ENCODE data around the gene RNF167.

The RNF167 gene

DNA sequence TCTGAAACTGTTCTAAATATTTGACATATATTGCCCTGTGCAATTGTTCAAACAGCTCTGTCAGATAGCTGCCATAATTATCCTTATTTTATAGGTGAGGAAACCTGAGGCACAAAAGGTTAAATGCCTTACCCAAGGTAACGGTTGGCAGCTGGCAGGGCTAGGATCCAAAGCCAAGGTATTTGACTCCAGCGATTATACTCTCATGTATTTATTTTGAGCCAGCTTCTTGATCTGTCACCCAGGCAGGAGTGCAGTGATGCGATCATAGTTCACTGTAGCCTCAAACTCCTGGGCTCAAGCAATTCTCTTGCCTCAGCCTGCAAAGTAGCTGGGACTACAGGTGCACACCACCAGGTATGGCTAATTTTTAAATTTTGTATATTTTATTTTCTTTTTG lies 18.0 kb downstream of the RNF167 start:
- no peak for DNase-seq

GRCh38 chr17:4959261-4959965 lies 19.3 kb downstream of the RNF167 start:
- no peak for DNase-seq

DNA sequence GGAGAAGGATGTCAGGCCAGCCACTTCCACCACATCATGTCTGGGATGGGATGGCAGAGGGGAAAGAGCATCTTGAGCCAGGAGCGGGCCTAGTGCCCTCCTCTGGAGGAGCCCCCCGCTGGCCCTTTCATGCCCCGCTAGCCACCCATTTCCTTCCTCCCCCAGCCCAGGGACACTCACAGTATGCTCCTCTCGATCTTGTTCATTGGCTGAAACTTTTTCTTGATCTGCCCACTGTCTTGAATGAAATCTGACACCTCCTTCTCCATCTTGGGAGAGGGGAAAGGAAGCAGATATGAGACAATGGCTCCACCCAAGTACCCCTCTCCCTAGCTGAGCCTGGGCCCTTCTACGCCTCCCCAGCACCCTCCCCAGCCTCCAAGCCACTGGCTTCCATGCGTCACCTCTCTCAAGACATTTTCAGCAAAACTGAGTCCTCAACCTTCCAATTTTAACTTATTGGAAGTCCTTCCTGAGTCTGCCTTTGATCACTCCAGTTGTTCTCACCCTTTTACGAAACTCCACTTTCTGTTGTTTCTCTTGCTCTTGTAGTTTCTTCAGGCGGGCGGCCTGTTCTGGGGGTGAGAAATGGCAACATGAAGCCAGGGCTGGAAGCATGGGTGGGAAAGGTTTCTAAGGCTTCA lies 20.3 kb downstream of the RNF167 start:
- no peak for DNase-seq

DNA sequence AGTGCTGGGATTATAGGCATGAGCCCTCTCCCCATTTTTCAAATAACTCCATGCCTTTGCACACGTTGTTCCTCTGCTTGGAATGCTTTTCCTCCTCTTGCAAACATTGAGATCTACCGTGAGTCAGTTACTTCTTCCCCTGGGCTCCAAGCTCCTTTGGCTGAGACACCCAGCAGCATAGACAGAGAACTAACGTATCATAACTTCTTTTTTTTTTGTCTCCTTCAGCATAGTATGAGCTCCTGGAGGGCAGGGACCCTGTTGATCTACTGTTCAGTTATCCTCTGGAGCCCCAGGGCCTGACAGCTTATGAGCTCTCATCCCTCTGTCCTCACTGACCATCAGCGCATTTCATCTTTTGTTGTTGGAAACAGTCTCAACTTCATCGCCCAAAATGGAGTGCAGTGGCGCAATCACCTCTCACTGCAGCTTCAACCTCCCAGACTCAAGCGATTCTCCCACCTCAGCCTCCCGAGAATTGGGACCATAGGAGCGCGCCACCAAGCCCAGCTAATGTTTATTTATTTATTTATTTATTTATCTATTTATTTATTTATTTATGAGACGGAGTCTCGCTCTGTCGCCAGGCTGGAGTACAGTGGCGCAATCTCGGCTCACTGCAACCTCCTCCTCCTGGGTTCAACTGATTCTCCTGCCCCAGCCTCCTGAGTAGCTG lies 25.4 kb downstream of the RNF167 start:
- DNase-seq = no peak

- peak; percentile 79 to 92 (median 85) for DNase-seq
Measured at GRCh38 chr17:4966844-4967538, 26.9 kb downstream of the RNF167 start.

DNA sequence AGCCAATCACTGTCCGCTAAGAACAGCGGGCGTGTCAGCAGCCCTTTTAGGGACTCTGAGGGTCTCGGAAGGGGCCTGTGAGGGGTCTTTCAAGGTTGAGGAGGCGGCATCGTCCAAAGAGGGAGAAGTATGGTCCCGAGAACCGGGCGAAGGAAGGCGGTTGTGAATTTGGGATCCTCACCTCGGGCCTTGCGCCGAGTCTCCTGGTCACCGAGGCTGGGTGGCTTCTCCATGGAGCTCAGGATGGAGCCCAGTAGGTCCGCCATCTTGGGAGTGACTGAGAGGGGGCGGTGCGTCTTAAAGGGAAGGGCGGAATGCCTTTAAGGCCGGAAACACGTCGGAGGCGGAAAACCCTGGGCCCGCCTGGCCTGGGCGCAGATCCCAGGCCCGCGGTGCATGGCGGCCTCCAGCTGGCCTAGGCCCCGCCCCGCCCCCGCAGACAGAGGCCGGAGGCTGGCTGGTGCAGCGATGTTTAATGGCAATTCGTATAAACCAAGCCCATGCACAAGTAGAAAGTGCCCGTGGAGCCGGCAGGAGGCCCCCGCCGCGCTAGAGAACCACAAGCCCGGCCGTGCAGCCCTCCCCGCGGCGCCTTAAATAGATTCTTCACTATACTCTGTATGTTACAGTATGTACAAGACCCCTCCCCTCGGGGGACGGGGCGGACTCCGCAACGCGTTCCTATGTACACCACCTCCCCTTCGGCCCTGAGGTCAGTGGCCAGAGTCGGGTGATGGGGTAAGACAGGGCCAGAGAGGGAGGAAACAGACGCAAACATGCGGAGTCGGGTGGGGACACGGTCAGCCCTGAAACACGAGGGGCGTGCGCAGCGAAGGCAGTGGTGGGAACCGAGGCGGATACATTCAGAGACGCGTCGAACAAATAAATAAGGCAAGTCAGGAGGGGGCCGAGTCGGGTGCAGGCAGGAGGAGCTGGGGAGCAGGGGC lies 27.7 kb downstream of the RNF167 start, which contains the start of gene SPAG7:
SPAG7 (minus strand) TSS at position 279 of the 947 bp plus-strand sequence; CDS start at position 266, 13 bp downstream.
- peak; percentile 83 to 92 (median 88) for DNase-seq

- DNase-seq = no peak
Measured at GRCh38 chr17:4968486-4969046, 28.5 kb downstream of the RNF167 start.

DNA sequence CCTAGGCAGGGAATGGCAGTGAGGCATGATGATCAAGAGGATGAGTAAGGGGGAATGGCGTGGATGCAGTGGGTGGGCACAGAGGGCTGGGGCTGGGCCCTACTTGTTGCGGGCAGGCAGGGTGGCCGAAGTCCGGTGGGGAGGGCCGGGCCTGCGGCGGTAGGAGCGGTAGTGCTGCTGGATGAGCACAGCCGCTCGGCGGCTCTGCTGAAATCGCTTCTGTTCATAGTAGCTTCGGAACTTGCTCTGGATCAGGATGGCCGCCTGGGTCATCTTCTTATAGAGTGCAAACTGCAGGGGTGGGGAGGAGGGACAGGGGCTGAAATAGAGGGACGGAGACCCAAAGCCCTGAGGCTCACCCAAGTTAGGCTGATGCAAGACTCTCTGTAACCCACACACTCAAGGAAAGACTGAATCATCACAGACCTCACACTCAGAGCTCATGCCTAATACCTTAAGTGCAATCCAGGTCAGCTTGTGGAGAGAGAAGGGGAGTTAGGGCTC lies 29.0 kb downstream of the RNF167 start:
- DNase-seq = no peak

DNA sequence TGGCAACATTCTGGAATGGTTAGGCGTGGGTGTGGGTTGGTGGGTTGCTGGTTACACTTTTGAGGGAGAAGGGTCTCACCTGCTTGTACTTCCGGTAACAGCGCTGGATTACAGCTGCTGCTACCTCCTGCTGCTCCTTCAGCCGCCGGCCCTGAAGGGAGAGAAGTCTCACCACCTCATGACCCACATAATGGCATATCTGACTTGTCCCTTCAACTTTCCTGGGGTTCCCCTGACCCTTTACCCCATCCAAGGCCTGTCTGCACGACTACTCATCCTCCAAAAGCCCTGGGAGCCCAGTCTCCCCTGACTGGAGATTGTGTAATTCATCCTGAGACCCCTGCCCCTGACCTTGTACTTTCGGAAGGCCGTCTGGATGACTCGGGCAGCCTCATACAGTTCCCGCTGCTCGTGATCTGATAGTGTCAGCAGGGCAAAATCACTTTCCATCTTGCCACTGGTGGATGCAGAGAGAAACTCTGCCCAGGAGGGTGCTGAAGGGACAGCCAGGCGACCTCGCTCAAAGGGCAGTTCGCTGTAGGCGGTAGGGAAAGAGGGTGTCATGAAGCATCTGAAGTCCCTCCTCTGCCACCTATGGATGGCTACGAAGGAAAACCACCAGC lies 29.6 kb downstream of the RNF167 start:
- DNase-seq = no peak

DNA sequence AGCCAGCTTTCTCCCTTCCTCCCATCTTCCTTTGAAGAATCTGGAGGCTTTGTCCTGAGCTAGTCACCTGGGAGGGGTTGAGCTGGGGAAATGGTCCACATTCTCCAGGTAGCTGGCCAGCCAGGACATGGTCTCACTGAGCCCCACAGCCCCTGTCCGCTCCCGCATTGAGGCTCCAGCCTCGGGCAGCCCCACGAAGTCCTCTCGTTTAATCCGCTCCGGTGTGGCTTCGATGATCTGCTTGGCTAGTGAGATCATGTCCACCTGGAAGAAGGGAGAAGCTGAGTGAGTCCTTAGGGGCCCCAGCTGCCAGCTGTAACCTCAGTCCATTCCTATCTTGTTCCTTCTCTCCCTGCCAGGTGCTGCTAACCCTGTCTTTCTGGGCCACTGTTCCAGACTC lies 30.2 kb downstream of the RNF167 start:
- DNase-seq = no peak

GRCh38 chr17:4971826-4972225 lies 31.8 kb downstream of the RNF167 start:
- no peak for DNase-seq

- no peak for DNase-seq
Measured at GRCh38 chr17:4972322-4972721, 32.3 kb downstream of the RNF167 start.

- DNase-seq = no peak
Measured at GRCh38 chr17:4972752-4973151, 32.7 kb downstream of the RNF167 start.

GRCh38 chr17:4973256-4974114 lies 33.4 kb downstream of the RNF167 start:
- no peak for DNase-seq

- no peak for DNase-seq
Measured at GRCh38 chr17:4974115-4974670, 34.1 kb downstream of the RNF167 start.

- DNase-seq = no peak
Measured at GRCh38 chr17:4978726-4979125, 38.7 kb downstream of the RNF167 start.

DNA sequence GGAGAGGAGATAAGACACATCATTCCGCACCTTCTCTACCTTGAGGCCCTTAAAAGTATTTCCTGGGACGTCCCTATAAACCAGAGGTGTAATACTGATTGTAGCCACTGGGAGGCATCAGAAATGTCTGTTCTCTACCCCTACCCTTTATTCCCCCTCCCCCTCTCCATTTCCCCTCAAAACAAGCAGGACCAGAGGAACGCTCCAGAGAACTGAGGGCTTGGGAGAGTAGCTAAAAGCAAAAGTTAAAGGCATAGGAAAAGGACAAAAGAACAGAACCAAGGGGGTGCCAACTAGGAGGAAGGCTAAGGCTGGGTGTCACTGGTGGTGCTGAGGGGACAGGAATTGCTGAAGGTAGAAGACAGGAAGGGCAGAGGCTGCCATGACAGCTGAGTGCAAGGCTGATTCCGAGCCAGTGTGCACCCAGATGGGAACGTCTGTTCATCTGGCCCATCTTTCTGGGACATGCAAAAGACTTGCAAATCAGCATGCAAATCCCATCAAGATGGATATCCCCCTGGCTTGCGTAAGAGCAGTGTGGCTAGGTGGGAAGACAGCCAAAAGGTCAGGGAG lies 40.7 kb downstream of the RNF167 start:
- DNase-seq = no peak

DNA sequence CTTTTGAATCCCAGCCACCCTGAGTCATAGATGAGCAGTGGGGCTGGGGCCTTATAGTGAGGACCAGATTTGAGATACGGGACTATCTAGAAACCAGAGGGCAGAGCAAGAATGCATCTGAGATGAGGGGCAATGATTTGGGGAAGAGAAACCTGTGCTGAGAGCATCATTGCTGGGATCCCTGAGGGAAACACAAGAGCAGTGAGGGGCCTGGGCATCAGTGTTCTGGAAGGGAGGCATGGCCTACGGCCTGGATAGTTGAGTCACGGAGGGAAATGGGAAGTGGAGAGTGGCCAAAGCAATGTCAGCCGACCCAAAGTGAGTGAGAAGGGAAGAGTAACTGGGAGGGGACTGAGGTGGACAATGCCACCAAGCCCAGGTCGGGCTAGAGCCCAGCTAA lies 42.2 kb downstream of the RNF167 start:
- no peak for DNase-seq

DNA sequence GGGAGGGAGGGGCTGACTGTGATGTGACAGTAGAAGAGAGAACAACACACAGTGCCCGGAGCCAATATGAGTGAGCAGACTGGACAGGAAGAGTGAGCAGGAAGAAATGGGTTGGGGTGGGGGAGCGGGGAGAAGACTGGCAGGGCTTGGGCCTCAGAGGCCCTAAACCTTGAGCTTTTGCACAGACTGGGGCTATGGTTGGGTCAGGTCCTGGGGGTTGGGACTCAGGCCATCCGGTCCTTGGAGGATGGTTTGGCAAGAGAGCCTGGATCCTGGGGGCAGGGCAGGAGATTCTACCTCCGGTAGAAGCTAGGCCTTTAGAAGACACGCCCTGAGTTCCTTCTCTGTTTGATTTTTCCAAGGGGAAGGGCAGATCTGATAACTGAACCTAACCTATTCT lies 46.3 kb downstream of the RNF167 start:
- no peak for DNase-seq
